ENCODE measurements around the gene RENBP.

DNA sequence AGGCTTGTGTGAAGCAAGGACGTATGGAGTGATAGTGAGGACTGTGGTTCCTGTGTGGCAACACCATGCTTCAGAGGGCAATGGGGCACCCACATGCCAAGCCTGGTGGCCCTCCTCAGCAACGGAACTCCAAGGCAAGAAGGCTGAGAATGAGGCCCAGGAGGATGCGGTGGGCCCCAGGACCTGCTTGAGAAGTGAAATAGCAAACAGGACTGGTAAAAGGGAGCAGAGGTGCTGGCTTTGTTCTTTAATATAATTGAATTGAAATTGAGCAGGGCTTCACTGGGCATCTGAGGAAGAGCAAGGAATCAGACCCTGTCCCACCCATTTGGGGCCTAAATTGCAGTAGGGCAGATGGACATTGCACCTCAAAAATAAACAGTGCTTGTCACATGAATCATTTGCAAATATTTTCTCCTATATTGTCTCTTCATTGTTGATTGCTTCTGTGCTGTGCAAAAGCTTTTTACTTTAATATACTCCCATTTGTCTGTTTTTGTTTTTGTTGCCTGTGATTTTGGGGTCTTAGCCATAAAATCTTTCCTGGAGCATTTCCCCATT lies 30.4 kb upstream of the RENBP start:
- TF ChIP-seq POLR2AphosphoS5 (IDR thresholded peaks at IDR 0.05; ENCODE audit: low read depth, low read length) (no peak), TAF1 (IDR thresholded peaks at IDR 0.05; ENCODE audit: borderline replicate concordance, insufficient read depth, low read length) (no peak)
- TF ChIP-seq, protein P1, sequence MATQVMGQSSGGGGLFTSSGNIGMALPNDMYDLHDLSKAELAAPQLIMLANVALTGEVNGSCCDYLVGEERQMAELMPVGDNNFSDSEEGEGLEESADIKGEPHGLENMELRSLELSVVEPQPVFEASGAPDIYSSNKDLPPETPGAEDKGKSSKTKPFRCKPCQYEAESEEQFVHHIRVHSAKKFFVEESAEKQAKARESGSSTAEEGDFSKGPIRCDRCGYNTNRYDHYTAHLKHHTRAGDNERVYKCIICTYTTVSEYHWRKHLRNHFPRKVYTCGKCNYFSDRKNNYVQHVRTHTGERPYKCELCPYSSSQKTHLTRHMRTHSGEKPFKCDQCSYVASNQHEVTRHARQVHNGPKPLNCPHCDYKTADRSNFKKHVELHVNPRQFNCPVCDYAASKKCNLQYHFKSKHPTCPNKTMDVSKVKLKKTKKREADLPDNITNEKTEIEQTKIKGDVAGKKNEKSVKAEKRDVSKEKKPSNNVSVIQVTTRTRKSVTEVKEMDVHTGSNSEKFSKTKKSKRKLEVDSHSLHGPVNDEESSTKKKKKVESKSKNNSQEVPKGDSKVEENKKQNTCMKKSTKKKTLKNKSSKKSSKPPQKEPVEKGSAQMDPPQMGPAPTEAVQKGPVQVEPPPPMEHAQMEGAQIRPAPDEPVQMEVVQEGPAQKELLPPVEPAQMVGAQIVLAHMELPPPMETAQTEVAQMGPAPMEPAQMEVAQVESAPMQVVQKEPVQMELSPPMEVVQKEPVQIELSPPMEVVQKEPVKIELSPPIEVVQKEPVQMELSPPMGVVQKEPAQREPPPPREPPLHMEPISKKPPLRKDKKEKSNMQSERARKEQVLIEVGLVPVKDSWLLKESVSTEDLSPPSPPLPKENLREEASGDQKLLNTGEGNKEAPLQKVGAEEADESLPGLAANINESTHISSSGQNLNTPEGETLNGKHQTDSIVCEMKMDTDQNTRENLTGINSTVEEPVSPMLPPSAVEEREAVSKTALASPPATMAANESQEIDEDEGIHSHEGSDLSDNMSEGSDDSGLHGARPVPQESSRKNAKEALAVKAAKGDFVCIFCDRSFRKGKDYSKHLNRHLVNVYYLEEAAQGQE (IDR thresholded peaks at IDR 0.05; ENCODE audit: insufficient read depth in 1 of 2, low read depth in 2 of 2, low read length in 2 of 2), result no peak

All from PFSK-1 (cell line).